HL-60 (cell line): ENCODE data around the gene VTN.

Experiments used
- DNase-seq, 2 experiments: peaks; one replicate each; pipeline ENCODE4 v3.0.0-alpha.2; 2010 to 2020; ENCODE audit warnings: low read depth in 1 of 2, low spot score in 1 of 2
- H3K27ac ChIP-seq: fragments of 250-450 bp; sonication (Bioruptor Pico); replicated peaks from 2 replicates; pipeline ENCODE4 v1.5.1; 2020; ENCODE audit warnings: mild to moderate bottlenecking, moderate library complexity
- H3K27me3 ChIP-seq: fragments of 250-450 bp; sonication (Bioruptor Pico); 2 replicates; pipeline ENCODE4 v1.5.1; 2021; ENCODE audit warnings: mild to moderate bottlenecking, moderate library complexity; ENCODE audit not compliant: insufficient read depth, poor library complexity, severe bottlenecking
- H3K4me3 ChIP-seq: replicated peaks from 2 replicates; pipeline ENCODE4 v1.5.1; 2011; ENCODE audit warnings: mild to moderate bottlenecking, control low read depth, low read length; ENCODE audit not compliant: insufficient read depth
- GABPA ChIP-seq: IDR thresholded peaks from 2 replicates; pipeline ENCODE4 v1.6.1; 2012; ENCODE audit warnings: low read depth
- POLR2AphosphoS5 ChIP-seq: IDR thresholded peaks from 2 replicates; pipeline ENCODE4 v1.6.1; 2012; ENCODE audit warnings: low read depth
- SPI1 ChIP-seq: IDR thresholded peaks from 2 replicates; pipeline ENCODE4 v1.6.1; 2012; ENCODE audit warnings: low read depth, mild to moderate bottlenecking, borderline replicate concordance
- TF ChIP-seq, protein P1 (sequence below): IDR thresholded peaks from one replicate; pipeline ENCODE4 v1.5.1; 2011; ENCODE audit warnings: low read length, control low read depth, inconsistent platforms; ENCODE audit not compliant: insufficient read depth
- TF ChIP-seq, protein P2 (sequence below): IDR thresholded peaks from 2 replicates; pipeline ENCODE4 v1.6.1; 2012; ENCODE audit warnings: low read depth; ENCODE audit not compliant: insufficient replicate concordance

VTN gene

DNA sequence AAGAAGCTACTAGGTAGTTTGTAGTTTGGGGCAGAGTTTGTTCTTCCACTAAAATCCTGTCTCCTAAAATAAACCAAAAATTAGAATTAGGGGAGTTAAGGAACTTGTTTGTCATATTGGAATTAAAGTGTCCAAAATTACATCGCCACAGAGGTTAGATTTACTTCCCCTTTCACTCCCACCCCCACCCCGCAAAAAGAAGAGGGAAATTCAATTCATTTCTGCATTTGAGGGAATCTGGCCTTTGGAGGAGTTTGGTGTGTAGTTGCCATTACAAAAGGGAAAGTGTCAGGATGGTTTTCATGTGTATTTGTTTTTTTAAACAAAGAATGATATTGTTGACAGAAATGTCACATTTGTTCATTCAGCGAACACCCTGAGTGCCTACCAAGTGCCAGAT lies 45.3 kb downstream of the VTN start:
- H3K27me3 ChIP-seq = no peaks in the 10 kb centered on the region
- TF ChIP-seq, protein P1, sequence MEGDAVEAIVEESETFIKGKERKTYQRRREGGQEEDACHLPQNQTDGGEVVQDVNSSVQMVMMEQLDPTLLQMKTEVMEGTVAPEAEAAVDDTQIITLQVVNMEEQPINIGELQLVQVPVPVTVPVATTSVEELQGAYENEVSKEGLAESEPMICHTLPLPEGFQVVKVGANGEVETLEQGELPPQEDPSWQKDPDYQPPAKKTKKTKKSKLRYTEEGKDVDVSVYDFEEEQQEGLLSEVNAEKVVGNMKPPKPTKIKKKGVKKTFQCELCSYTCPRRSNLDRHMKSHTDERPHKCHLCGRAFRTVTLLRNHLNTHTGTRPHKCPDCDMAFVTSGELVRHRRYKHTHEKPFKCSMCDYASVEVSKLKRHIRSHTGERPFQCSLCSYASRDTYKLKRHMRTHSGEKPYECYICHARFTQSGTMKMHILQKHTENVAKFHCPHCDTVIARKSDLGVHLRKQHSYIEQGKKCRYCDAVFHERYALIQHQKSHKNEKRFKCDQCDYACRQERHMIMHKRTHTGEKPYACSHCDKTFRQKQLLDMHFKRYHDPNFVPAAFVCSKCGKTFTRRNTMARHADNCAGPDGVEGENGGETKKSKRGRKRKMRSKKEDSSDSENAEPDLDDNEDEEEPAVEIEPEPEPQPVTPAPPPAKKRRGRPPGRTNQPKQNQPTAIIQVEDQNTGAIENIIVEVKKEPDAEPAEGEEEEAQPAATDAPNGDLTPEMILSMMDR = no peak
- TF ChIP-seq POLR2AphosphoS5 = no peak
- TF ChIP-seq, protein P2, sequence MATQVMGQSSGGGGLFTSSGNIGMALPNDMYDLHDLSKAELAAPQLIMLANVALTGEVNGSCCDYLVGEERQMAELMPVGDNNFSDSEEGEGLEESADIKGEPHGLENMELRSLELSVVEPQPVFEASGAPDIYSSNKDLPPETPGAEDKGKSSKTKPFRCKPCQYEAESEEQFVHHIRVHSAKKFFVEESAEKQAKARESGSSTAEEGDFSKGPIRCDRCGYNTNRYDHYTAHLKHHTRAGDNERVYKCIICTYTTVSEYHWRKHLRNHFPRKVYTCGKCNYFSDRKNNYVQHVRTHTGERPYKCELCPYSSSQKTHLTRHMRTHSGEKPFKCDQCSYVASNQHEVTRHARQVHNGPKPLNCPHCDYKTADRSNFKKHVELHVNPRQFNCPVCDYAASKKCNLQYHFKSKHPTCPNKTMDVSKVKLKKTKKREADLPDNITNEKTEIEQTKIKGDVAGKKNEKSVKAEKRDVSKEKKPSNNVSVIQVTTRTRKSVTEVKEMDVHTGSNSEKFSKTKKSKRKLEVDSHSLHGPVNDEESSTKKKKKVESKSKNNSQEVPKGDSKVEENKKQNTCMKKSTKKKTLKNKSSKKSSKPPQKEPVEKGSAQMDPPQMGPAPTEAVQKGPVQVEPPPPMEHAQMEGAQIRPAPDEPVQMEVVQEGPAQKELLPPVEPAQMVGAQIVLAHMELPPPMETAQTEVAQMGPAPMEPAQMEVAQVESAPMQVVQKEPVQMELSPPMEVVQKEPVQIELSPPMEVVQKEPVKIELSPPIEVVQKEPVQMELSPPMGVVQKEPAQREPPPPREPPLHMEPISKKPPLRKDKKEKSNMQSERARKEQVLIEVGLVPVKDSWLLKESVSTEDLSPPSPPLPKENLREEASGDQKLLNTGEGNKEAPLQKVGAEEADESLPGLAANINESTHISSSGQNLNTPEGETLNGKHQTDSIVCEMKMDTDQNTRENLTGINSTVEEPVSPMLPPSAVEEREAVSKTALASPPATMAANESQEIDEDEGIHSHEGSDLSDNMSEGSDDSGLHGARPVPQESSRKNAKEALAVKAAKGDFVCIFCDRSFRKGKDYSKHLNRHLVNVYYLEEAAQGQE = no peak
- DNase-seq = no peak
- H3K27ac ChIP-seq = peak overlapping the region; percentile 22; the same call in 1 of the 2 replicates
- H3K4me3 ChIP-seq = no peak overlapping the region

DNA sequence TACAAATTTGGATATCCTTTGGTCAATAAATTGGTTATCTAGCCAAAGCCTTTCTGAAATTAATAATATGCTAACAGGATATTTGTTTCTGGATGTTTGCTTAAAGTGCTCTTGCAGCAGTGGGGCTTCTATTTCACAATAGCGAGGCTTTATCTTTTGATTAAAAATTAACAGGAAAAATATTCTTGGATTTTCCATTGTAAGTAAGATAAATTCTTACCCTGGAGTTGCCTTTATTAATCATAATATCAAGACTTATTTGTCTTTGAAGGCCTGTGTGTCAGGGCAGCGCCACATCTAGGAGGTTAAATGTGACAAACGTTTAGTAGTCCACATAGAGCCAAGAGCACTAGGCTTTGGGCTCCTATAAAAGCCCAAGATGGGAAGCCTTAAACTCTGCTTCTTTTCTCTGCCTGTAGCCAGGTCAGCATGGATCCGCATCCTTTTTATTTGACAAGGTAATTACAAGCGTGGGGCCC lies 45.8 kb downstream of the VTN start:
- Histone ChIP-seq H3K27me3 (no peaks in the 10 kb centered on the region), H3K4me3 (no peak overlapping the region), H3K27ac (peak overlapping the region; percentile 22; the same call in 1 of the 2 replicates)
- DNase-seq = no peak
- TF ChIP-seq SPI1 = no peak
- TF ChIP-seq, protein P2 = no peak
- TF ChIP-seq, protein P1 = no peak
- no peak for TF ChIP-seq POLR2AphosphoS5
- TF ChIP-seq GABPA = no peak

DNA sequence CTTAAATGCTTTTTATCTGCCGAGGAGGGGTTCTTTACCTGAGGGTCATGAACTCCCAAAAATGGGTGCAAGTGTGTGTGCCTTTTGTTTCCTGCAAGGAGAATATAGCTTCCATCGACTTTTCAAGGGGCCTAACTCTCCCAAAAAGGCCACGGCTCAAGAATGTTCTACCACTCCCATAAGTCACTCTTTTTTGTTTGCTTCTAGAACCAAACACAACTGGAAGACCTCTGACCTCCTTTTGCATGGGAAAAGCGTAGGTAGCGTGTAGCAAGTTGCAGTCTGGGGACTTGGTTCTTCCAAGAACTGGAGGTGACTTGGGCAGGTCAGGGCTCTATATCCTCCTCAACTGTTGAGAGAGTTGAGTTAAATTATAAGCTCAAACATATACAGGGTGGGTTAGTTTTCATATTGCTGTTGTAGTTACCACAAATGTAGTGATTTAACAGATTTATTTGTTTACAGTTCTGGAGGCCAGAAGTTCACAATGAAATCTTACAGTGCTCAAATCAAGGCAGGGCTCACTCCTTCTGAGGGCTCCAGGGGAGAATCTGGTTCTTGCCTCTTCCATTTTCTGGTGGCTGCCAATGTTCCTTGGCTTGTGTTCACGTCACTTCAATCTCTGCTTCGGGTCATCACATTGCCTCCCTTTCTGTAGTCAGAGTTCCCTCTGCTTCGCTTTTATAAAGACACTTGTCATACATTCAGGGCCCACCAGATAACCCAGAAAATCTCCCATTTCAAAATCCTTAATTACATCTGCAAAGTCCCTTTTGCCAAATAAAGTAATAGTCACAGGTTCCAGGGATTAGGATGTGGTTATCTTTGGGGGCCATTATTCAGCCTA lies 49.7 kb downstream of the VTN start:
- Histone ChIP-seq H3K27ac (no peak overlapping the region; the same call in 1 of the 2 replicates), H3K27me3 (no peaks in the 10 kb centered on the region), H3K4me3 (peak overlapping the region; percentile 89)
- no peak for DNase-seq
- TF ChIP-seq POLR2AphosphoS5 (no peak), GABPA (no peak), SPI1 (no peak)
- TF ChIP-seq, protein P2 = no peak
- TF ChIP-seq, protein P1 = no peak
